ENCODE results near the gene GLIPR2. TPM values are rescaled to one million over a fixed set of nuclear protein-coding genes. Genes with fewer than 3 reads are reported as not detected.
"Not testable (repeated sequence)": the region's sequence is repeated elsewhere in the genome, so short reads cannot be mapped to it uniquely, and the experiment has no call there.

The GLIPR2 gene
- polyA plus RNA-seq, 1 experiment = 115 TPM

DNA sequence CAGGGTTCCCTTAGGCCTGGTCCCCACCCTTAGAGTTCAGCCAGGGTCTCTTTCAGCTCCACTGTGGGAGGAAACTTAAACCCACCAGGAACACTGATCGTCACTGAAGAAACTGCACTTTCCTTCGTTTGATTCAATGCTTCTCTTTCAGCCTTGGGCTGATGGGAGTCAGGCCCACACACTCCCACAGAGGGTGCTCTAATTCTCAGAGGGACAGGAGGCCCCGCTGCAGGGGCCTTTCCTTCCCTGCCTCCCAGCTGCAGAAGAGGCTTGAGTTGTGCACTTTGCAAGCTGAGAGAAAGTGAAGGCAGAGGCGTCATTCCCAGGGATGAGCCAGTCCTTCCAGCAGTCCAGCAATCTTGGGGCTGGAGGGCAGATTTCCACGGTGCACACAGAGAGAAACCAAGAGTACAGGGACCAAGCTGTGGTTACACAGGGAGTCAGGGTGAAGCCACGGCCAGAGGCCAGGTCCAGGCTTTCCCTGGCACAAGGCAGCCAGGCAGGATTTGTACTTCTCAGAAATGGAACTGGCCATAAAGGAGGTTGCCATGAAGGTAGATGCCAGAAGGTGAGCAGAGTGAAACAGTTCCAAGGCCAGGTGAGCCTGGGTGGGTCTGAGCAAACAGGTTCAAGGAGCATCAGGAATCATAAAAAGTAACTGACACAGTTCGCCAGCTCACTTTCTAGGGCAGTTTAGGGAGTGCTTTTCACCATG, 10.4 kb upstream of the GLIPR2 start:
- Histone ChIP-seq H3K27me3 (ENCODE audit: control insufficient read depth, insufficient read depth, low read length) (no peaks in the 10 kb centered on the region), H3K4me3 (ENCODE audit: low read depth, low read length) (no peak overlapping the region), H3K9me3 (ENCODE audit: control insufficient read depth, insufficient read depth, low read length) (no peaks in the 10 kb centered on the region), H3K27ac (ENCODE audit: low read depth, low read length) (peak overlapping the region; percentile 21)
- TF ChIP-seq, protein P1, sequence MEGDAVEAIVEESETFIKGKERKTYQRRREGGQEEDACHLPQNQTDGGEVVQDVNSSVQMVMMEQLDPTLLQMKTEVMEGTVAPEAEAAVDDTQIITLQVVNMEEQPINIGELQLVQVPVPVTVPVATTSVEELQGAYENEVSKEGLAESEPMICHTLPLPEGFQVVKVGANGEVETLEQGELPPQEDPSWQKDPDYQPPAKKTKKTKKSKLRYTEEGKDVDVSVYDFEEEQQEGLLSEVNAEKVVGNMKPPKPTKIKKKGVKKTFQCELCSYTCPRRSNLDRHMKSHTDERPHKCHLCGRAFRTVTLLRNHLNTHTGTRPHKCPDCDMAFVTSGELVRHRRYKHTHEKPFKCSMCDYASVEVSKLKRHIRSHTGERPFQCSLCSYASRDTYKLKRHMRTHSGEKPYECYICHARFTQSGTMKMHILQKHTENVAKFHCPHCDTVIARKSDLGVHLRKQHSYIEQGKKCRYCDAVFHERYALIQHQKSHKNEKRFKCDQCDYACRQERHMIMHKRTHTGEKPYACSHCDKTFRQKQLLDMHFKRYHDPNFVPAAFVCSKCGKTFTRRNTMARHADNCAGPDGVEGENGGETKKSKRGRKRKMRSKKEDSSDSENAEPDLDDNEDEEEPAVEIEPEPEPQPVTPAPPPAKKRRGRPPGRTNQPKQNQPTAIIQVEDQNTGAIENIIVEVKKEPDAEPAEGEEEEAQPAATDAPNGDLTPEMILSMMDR (IDR thresholded peaks at IDR 0.05; ENCODE audit: low read depth, low read length) = no peak
- POLR2A ChIA-PET = no interaction called here
- no peak for DNase-seq (ENCODE audit: low read depth, low spot score)
- CTCF ChIA-PET = no interaction called here

DNA sequence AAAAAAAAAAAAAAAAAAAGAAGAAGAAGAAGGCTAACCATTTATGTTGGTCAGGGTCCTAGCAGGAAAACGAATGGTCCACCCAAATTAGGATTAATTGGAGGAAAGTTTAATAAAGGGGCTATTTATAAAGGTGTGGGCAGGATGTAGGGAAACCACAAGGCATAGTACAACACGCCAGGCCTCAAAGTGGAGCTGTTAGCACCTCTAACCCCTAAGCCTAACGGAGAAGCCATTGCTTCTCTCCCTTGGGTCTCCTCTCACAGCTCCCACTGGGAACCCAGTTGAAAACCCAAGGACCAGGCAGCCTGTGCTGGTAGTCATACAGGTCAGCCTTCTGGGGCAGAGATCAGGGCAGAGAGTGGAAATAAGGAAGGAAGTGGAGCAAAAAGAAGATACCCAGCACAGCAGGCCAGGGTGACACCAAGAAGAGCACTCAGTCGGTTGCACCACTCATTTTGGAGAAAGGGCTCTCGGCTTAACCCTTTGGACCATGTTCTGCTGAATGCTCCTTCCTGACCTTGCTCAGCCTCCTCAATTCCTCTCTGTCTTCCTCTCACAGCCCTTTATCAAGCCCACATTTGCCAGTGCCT, 8.8 kb upstream of the GLIPR2 start:
- Histone ChIP-seq H3K4me3 (ENCODE audit: low read depth, low read length) (no peak overlapping the region), H3K27me3 (ENCODE audit: control insufficient read depth, insufficient read depth, low read length) (no peaks in the 10 kb centered on the region), H3K27ac (ENCODE audit: low read depth, low read length) (no peak overlapping the region), H3K9me3 (ENCODE audit: control insufficient read depth, insufficient read depth, low read length) (no peaks in the 10 kb centered on the region)
- TF ChIP-seq, protein P1 (IDR thresholded peaks at IDR 0.05; ENCODE audit: low read depth, low read length) = no peak
- ChIA-PET CTCF (no interaction called here), POLR2A (no interaction called here)
- no peak for DNase-seq (ENCODE audit: low read depth, low spot score)

DNA sequence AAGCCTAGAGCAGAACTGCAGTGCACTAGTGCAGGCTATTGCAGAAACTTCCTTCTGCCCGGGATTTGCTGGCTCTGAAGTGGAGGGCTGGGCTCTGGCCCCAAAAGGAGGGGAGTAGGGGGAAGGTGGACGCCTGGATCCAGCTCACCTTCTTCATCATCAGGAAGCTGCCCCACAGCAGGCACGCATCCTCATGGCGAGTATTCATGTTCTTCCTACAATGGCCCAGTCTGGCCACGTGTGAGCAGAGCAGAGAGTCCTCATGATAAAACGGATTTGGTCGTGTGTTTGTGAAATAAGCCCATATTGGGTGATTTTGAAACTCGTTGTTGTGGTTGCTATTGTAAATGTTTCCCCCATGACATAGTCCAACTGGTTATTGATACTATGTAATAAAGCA, 8.2 kb upstream of the GLIPR2 start:
- Histone ChIP-seq H3K27me3 (ENCODE audit: control insufficient read depth, insufficient read depth, low read length) (no peaks in the 10 kb centered on the region), H3K9me3 (ENCODE audit: control insufficient read depth, insufficient read depth, low read length) (no peaks in the 10 kb centered on the region), H3K4me3 (ENCODE audit: low read depth, low read length) (no peak overlapping the region), H3K27ac (ENCODE audit: low read depth, low read length) (no peak overlapping the region)
- DNase-seq (ENCODE audit: low read depth, low spot score) = no peak
- TF ChIP-seq, protein P1 (IDR thresholded peaks at IDR 0.05; ENCODE audit: low read depth, low read length) = no peak
- ChIA-PET POLR2A (no interaction called here), CTCF (no interaction called here)

DNA sequence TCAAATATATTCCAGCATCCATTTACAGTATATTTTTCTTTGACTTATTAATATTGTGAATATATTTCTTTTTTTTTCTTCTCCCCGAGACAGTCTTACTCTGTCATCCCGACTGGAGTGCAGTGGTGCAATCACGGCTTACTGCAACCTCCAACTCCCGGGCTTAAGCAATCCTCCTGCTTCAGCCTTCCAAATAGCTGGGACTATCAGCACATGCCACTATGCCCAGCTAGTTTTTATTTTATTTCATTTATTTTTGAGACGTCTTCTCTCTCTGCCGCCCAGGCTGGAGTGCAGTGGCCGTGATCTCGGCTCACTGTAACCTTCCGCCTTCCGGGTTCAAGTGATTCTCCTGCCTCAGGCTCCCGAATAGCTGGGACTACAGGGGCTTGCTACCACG, 7.4 kb upstream of the GLIPR2 start:
- ChIA-PET POLR2A (no interaction called here), CTCF (no interaction called here)
- Histone ChIP-seq H3K27me3 (ENCODE audit: control insufficient read depth, insufficient read depth, low read length) (no peaks in the 10 kb centered on the region), H3K9me3 (ENCODE audit: control insufficient read depth, insufficient read depth, low read length) (no peaks in the 10 kb centered on the region), H3K4me3 (ENCODE audit: low read depth, low read length) (no peak overlapping the region), H3K27ac (ENCODE audit: low read depth, low read length) (no peak overlapping the region)
- TF ChIP-seq, protein P1 (IDR thresholded peaks at IDR 0.05; ENCODE audit: low read depth, low read length) = no peak
- DNase-seq (ENCODE audit: low read depth, low spot score) = no peak

DNA sequence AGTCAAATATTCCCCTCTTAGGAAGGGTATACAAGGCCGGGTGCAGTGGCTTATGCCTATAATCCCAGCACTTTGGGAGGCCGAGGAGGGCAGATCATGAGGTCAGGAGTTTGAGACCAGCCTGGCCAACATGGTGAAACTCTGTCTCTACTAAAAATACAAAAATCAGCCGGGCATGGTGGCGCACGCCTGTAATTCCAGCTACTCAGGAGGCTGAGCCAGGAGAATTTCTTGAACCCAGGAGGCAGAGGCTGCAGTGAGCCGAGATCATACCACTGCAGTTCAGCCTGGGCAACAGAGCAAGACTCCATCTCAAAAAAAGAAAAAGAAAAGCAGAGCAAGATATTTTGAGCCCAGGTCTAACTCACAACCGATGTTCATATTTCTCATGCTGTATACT, 4.9 kb upstream of the GLIPR2 start:
- not testable (repeated sequence) for H3K27me3 ChIP-seq (ENCODE audit: control insufficient read depth, insufficient read depth, low read length); H3K4me3 ChIP-seq (ENCODE audit: low read depth, low read length); DNase-seq (ENCODE audit: low read depth, low spot score); H3K27ac ChIP-seq (ENCODE audit: low read depth, low read length); H3K9me3 ChIP-seq (ENCODE audit: control insufficient read depth, insufficient read depth, low read length)
- ChIA-PET POLR2A (interaction anchor here (0.7 kb wide), 1 partner anchor 189 kb away, joined by 10 read pairs; no protein-coding TSS in a partner anchor), CTCF (interaction anchor here (0.6 to 1.2 kb wide), 3 partner anchors 25 to 123 kb away, joined by 3 read pairs; no protein-coding TSS in a partner anchor)

Data from AG04450 (cell line).